HEK293 (cell line): Measurements from ENCODE around the gene SH3RF3.

ENCODE experiments used
- CTCF ChIA-PET: fragments of 350-600 bp; formaldehyde crosslinking; extraction: SDS; loops from one replicate; lab custom pipeline; 2021; ENCODE audit warnings: antibody characterized with exemption; lab: Yijun Ruan, JAX
- POLR2A ChIA-PET: fragments of 300-600 bp; formaldehyde crosslinking; extraction: SDS; loops from one replicate; lab custom pipeline; 2020; ENCODE audit warnings: antibody characterized with exemption, inconsistent platforms; lab: Yijun Ruan, JAX
- H3K27ac ChIP-seq: fragments of 200-500 bp; sonication (Bioruptor generic); 2 replicates; pipeline ENCODE4 v1.5.1; 2014; ENCODE audit warnings: low read depth, low read length, control low read depth, inconsistent platforms; ENCODE audit errors: extremely low read depth
- H3K36me3 ChIP-seq, 2 experiments: fragments of 200-500 bp in 1 of 2; sonication (Bioruptor generic) in 1 of 2; 1 replicate in 1 of 2; 2 replicates in 1 of 2; pipeline ENCODE4 v1.5.1; 2014 to 2017; ENCODE audit warnings: inconsistent platforms in 2 of 2, low read length in 2 of 2; ENCODE audit not compliant: control insufficient read depth in 2 of 2, insufficient read depth in 1 of 2
- H3K4me1 ChIP-seq: fragments of 200-500 bp; sonication (Bioruptor generic); 2 replicates; pipeline ENCODE4 v1.5.1; 2014; ENCODE audit warnings: mild to moderate bottlenecking, low read length, inconsistent platforms; ENCODE audit not compliant: control insufficient read depth, insufficient read depth
- H3K4me3 ChIP-seq: 2 replicates; pipeline ENCODE4 v1.5.1; 2011; ENCODE audit warnings: low read depth, mild to moderate bottlenecking, control low read depth, low read length, moderate library complexity
- H3K9me3 ChIP-seq: fragments of 200-500 bp; sonication (Bioruptor generic); 2 replicates; pipeline ENCODE4 v1.5.1; 2014; ENCODE audit warnings: low read depth, low read length, inconsistent platforms; ENCODE audit not compliant: control insufficient read depth, insufficient read depth
- HOXC10 ChIP-seq: sonication (generic); formaldehyde crosslinking; IDR thresholded peaks from 2 replicates; pipeline ENCODE4 v1.8.1; 2023; ENCODE audit warnings: mild to moderate bottlenecking, missing genetic modification reagents
- HOXD13 ChIP-seq: sonication (generic); formaldehyde crosslinking; IDR thresholded peaks from 2 replicates; pipeline ENCODE4 v1.8.0; 2022; ENCODE audit warnings: missing genetic modification reagents, borderline replicate concordance
- KLF10 ChIP-seq: fragments of 450-650 bp; IDR thresholded peaks from 2 replicates; pipeline ENCODE4 v1.5.1; 2018; ENCODE audit warnings: missing biosample characterization, mild to moderate bottlenecking, missing genetic modification characterization
- KLF16 ChIP-seq: fragments of 450-650 bp; formaldehyde crosslinking; IDR thresholded peaks from 2 replicates; pipeline ENCODE4 v1.5.1; 2017; ENCODE audit warnings: missing biosample characterization, missing genetic modification characterization
- WT1 ChIP-seq: fragments of 450-650 bp; formaldehyde crosslinking; IDR thresholded peaks from 2 replicates; pipeline ENCODE4 v1.5.1; 2016; ENCODE audit warnings: missing biosample characterization, missing genetic modification characterization
- YY2 ChIP-seq: fragments of 450-650 bp; formaldehyde crosslinking; IDR thresholded peaks from 2 replicates; pipeline ENCODE4 v1.5.1; 2016; ENCODE audit warnings: missing biosample characterization, missing genetic modification characterization
- ZBTB20 ChIP-seq: fragments of 450-650 bp; formaldehyde crosslinking; IDR thresholded peaks from 2 replicates; pipeline ENCODE4 v1.5.1; 2016; ENCODE audit warnings: missing biosample characterization, missing genetic modification characterization
- ZFP3 ChIP-seq: fragments of 450-650 bp; formaldehyde crosslinking; IDR thresholded peaks from 2 replicates; pipeline ENCODE4 v1.5.1; 2016; ENCODE audit warnings: low read depth, missing biosample characterization, missing genetic modification characterization
- ZNF10 ChIP-seq: fragments of 450-650 bp; formaldehyde crosslinking; IDR thresholded peaks from 2 replicates; pipeline ENCODE4 v1.5.1; 2017; ENCODE audit warnings: missing biosample characterization, missing genetic modification characterization
- ZNF133 ChIP-seq: fragments of 450-650 bp; formaldehyde crosslinking; IDR thresholded peaks from 2 replicates; pipeline ENCODE4 v1.5.1; 2016; ENCODE audit warnings: missing biosample characterization, missing genetic modification characterization
- ZNF140 ChIP-seq: fragments of 450-650 bp; formaldehyde crosslinking; IDR thresholded peaks from 2 replicates; pipeline ENCODE4 v1.5.1; 2016; ENCODE audit warnings: missing biosample characterization, missing genetic modification characterization
- ZNF157 ChIP-seq: fragments of 450-650 bp; formaldehyde crosslinking; IDR thresholded peaks from 2 replicates; pipeline ENCODE4 v1.5.1; 2016; ENCODE audit warnings: missing biosample characterization, missing genetic modification characterization
- ZNF175 ChIP-seq: fragments of 450-650 bp; formaldehyde crosslinking; IDR thresholded peaks from 2 replicates; pipeline ENCODE4 v1.5.1; 2016; ENCODE audit warnings: missing biosample characterization, missing genetic modification characterization
- ZNF184 ChIP-seq: fragments of 450-650 bp; IDR thresholded peaks from 2 replicates; pipeline ENCODE4 v1.5.1; 2018; ENCODE audit warnings: missing biosample characterization, mild to moderate bottlenecking, missing genetic modification characterization
- ZNF24 ChIP-seq: fragments of 450-650 bp; formaldehyde crosslinking; IDR thresholded peaks from 2 replicates; pipeline ENCODE4 v1.5.1; 2016; ENCODE audit warnings: missing biosample characterization, missing genetic modification characterization
- ZNF350 ChIP-seq: fragments of 450-650 bp; formaldehyde crosslinking; IDR thresholded peaks from 2 replicates; pipeline ENCODE4 v1.5.0; 2017; ENCODE audit warnings: missing biosample characterization, mild to moderate bottlenecking, missing genetic modification characterization
- ZNF354C ChIP-seq: fragments of 450-650 bp; formaldehyde crosslinking; IDR thresholded peaks from 2 replicates; pipeline ENCODE4 v1.5.1; 2016; ENCODE audit warnings: missing biosample characterization, missing genetic modification characterization, low read depth, borderline replicate concordance
- ZNF501 ChIP-seq: fragments of 450-650 bp; formaldehyde crosslinking; IDR thresholded peaks from 2 replicates; pipeline ENCODE4 v1.5.1; 2016; ENCODE audit warnings: missing biosample characterization, missing genetic modification characterization
- ZNF510 ChIP-seq: fragments of 450-650 bp; formaldehyde crosslinking; IDR thresholded peaks from 2 replicates; pipeline ENCODE4 v1.5.1; 2018; ENCODE audit warnings: mild to moderate bottlenecking, missing genetic modification characterization, missing biosample characterization; ENCODE audit not compliant: insufficient replicate concordance
- ZNF785 ChIP-seq: fragments of 450-650 bp; formaldehyde crosslinking; IDR thresholded peaks from 2 replicates; pipeline ENCODE4 v1.5.1; 2016; ENCODE audit warnings: missing biosample characterization, missing genetic modification characterization
- ZNF791 ChIP-seq: fragments of 450-650 bp; formaldehyde crosslinking; IDR thresholded peaks from 2 replicates; pipeline ENCODE4 v1.5.1; 2016; ENCODE audit warnings: missing biosample characterization, missing genetic modification characterization
- TF ChIP-seq, protein P1 (sequence below): fragments of 450-650 bp; formaldehyde crosslinking; IDR thresholded peaks from 2 replicates; pipeline ENCODE4 v1.5.1; 2016; ENCODE audit warnings: missing biosample characterization, missing genetic modification characterization, borderline replicate concordance
- TF ChIP-seq, protein P2 (sequence below): fragments of 450-650 bp; formaldehyde crosslinking; IDR thresholded peaks from 2 replicates; pipeline ENCODE4 v1.5.1; 2016; ENCODE audit warnings: missing biosample characterization, missing genetic modification characterization, low read depth
- TF ChIP-seq, protein P3 (sequence below): fragments of 450-650 bp; formaldehyde crosslinking; IDR thresholded peaks from 2 replicates; pipeline ENCODE4 v1.5.1; 2016; ENCODE audit warnings: missing biosample characterization, missing genetic modification characterization
- TF ChIP-seq, protein P4 (sequence below): fragments of 450-650 bp; formaldehyde crosslinking; IDR thresholded peaks from 2 replicates; pipeline ENCODE4 v1.5.1; 2016; ENCODE audit warnings: missing biosample characterization, missing genetic modification characterization
- TF ChIP-seq, protein P5 (sequence below): fragments of 450-650 bp; formaldehyde crosslinking; IDR thresholded peaks from 2 replicates; pipeline ENCODE4 v1.5.1; 2017; ENCODE audit warnings: missing biosample characterization, mild to moderate bottlenecking, missing genetic modification characterization, moderate library complexity
- TF ChIP-seq, protein P6 (sequence below): fragments of 450-650 bp; formaldehyde crosslinking; IDR thresholded peaks from 2 replicates; pipeline ENCODE4 v1.5.1; 2017; ENCODE audit warnings: missing biosample characterization, missing genetic modification characterization

SH3RF3 gene

DNA sequence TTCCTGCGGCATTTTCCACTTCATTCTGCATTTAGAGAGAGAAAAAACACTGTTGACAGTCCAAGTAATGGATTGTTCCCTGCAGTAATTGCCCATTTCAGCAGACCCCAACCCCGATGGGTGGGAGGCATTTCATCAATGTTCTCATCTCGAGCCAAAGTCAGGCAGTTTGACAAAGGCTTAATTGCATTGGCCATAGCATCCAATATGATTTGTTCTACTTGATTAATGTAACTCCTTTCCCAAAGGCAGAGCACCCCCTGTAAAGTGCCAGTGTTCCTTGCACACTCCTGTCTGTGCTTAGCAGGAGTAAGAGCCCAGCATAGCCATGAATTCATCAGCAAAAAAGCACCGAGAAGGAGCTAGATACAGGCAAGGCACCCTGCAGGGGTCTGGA, 310.4 kb downstream of the SH3RF3 start:
- Histone ChIP-seq H3K4me1 (no peaks in the 10 kb centered on the region), H3K27ac (no peak overlapping the region), H3K36me3 (peaks cover 0 to 17% of the 10 kb centered on the region in 2 experiments; a peak in 2 of 3 replicates), H3K4me3 (no peak overlapping the region), H3K9me3 (peaks cover 2% of the 10 kb centered on the region)
- ChIA-PET POLR2A (no interaction called here), CTCF (interaction anchor here (0.6 kb wide), 1 partner anchor 804 kb away, joined by 5 read pairs; no protein-coding TSS in a partner anchor)
- TF ChIP-seq ZNF24 (no peak), ZNF785 (no peak), ZNF791 (tag by site-specific recombination) (no peak), ZBTB20 (no peak), ZNF157 (tag by site-specific recombination) (no peak), ZNF133 (tag by site-specific recombination) (no peak), ZNF184 (no peak), KLF16 (tag by site-specific recombination) (no peak), WT1 (tag by site-specific recombination) (no peak), ZNF350 (tag by site-specific recombination) (no peak), ZNF10 (tag by site-specific recombination) (no peak), HOXC10 (no peak), YY2 (tag by site-specific recombination) (no peak)
- TF ChIP-seq, protein P1, sequence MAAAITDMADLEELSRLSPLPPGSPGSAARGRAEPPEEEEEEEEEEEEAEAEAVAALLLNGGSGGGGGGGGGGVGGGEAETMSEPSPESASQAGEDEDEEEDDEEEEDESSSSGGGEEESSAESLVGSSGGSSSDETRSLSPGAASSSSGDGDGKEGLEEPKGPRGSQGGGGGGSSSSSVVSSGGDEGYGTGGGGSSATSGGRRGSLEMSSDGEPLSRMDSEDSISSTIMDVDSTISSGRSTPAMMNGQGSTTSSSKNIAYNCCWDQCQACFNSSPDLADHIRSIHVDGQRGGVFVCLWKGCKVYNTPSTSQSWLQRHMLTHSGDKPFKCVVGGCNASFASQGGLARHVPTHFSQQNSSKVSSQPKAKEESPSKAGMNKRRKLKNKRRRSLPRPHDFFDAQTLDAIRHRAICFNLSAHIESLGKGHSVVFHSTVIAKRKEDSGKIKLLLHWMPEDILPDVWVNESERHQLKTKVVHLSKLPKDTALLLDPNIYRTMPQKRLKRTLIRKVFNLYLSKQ (tag by site-specific recombination) = no peak
- TF ChIP-seq, protein P2, sequence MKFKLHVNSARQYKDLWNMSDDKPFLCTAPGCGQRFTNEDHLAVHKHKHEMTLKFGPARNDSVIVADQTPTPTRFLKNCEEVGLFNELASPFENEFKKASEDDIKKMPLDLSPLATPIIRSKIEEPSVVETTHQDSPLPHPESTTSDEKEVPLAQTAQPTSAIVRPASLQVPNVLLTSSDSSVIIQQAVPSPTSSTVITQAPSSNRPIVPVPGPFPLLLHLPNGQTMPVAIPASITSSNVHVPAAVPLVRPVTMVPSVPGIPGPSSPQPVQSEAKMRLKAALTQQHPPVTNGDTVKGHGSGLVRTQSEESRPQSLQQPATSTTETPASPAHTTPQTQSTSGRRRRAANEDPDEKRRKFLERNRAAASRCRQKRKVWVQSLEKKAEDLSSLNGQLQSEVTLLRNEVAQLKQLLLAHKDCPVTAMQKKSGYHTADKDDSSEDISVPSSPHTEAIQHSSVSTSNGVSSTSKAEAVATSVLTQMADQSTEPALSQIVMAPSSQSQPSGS (tag by site-specific recombination) = no peak
- TF ChIP-seq, protein P3, sequence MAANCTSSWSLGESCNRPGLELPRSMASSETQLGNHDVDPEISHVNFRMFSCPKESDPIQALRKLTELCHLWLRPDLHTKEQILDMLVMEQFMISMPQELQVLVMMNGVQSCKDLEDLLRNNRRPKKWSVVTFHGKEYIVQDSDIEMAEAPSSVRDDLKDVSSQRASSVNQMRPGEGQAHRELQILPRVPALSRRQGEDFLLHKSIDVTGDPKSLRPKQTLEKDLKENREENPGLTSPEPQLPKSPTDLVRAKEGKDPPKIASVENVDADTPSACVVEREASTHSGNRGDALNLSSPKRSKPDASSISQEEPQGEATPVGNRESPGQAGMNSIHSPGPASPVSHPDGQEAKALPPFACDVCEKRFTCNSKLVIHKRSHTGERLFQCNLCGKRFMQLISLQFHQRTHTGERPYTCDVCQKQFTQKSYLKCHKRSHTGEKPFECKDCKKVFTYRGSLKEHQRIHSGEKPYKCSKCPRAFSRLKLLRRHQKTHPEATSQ = no peak
- TF ChIP-seq, protein P4, sequence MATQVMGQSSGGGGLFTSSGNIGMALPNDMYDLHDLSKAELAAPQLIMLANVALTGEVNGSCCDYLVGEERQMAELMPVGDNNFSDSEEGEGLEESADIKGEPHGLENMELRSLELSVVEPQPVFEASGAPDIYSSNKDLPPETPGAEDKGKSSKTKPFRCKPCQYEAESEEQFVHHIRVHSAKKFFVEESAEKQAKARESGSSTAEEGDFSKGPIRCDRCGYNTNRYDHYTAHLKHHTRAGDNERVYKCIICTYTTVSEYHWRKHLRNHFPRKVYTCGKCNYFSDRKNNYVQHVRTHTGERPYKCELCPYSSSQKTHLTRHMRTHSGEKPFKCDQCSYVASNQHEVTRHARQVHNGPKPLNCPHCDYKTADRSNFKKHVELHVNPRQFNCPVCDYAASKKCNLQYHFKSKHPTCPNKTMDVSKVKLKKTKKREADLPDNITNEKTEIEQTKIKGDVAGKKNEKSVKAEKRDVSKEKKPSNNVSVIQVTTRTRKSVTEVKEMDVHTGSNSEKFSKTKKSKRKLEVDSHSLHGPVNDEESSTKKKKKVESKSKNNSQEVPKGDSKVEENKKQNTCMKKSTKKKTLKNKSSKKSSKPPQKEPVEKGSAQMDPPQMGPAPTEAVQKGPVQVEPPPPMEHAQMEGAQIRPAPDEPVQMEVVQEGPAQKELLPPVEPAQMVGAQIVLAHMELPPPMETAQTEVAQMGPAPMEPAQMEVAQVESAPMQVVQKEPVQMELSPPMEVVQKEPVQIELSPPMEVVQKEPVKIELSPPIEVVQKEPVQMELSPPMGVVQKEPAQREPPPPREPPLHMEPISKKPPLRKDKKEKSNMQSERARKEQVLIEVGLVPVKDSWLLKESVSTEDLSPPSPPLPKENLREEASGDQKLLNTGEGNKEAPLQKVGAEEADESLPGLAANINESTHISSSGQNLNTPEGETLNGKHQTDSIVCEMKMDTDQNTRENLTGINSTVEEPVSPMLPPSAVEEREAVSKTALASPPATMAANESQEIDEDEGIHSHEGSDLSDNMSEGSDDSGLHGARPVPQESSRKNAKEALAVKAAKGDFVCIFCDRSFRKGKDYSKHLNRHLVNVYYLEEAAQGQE (tag by site-specific recombination) = no peak

DNA sequence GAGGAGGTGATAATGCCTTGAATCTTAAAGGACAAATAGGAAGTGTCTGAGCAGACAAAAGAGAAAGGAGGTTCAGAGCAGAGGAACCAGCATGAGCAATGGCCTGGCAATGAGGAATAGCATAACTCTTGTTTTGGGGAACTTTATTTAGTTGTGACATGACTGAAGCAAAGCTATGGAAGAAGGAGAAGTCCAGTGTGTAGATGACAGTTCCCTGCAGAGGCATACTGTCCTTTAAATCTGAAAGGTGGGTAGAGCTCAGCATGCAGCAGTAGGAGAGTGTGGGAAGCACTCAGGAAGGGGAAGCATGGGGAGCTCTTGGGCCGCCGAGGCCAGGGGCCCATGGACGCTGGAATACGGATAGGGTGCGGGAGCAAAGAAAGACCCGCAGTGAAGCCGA, 311.0 kb downstream of the SH3RF3 start:
- Histone ChIP-seq H3K9me3 (peaks cover 4% of the 10 kb centered on the region), H3K4me3 (no peak overlapping the region), H3K27ac (no peak overlapping the region), H3K36me3 (peaks cover 0 to 17% of the 10 kb centered on the region in 2 experiments; a peak in 2 of 3 replicates), H3K4me1 (no peaks in the 10 kb centered on the region)
- ChIA-PET POLR2A (no interaction called here), CTCF (interaction anchor here (0.6 kb wide), 1 partner anchor 805 kb away, joined by 5 read pairs; no protein-coding TSS in a partner anchor)
- TF ChIP-seq ZNF501 (tag by site-specific recombination) (no peak), ZNF175 (tag by site-specific recombination) (no peak), ZNF354C (tag by site-specific recombination) (no peak), HOXD13 (CRISPR knock-in tag) (no peak), KLF10 (tag by site-specific recombination) (no peak), ZNF510 (tag by site-specific recombination) (no peak), ZFP3 (tag by site-specific recombination) (no peak), YY2 (tag by site-specific recombination) (no peak), ZNF140 (tag by site-specific recombination) (no peak)
- TF ChIP-seq, protein P5, sequence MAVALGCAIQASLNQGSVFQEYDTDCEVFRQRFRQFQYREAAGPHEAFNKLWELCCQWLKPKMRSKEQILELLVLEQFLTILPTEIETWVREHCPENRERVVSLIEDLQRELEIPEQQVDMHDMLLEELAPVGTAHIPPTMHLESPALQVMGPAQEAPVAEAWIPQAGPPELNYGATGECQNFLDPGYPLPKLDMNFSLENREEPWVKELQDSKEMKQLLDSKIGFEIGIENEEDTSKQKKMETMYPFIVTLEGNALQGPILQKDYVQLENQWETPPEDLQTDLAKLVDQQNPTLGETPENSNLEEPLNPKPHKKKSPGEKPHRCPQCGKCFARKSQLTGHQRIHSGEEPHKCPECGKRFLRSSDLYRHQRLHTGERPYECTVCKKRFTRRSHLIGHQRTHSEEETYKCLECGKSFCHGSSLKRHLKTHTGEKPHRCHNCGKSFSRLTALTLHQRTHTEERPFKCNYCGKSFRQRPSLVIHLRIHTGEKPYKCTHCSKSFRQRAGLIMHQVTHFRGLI = no peak
- TF ChIP-seq, protein P6, sequence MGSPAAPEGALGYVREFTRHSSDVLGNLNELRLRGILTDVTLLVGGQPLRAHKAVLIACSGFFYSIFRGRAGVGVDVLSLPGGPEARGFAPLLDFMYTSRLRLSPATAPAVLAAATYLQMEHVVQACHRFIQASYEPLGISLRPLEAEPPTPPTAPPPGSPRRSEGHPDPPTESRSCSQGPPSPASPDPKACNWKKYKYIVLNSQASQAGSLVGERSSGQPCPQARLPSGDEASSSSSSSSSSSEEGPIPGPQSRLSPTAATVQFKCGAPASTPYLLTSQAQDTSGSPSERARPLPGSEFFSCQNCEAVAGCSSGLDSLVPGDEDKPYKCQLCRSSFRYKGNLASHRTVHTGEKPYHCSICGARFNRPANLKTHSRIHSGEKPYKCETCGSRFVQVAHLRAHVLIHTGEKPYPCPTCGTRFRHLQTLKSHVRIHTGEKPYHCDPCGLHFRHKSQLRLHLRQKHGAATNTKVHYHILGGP (tag by site-specific recombination) = no peak
